B cell (primary cell): ENCODE data around the gene SH3RF3.

ENCODE experiments used
- CTCF ChIP-seq: fragments of 200-600 bp; IDR thresholded peaks from one replicate; pipeline ENCODE4 v1.8.0; 2022; ENCODE audit warnings: antibody characterized with exemption, mild to moderate bottlenecking
- EZH2 ChIP-seq: IDR thresholded peaks from 2 replicates; pipeline ENCODE4 v1.6.1; 2012; ENCODE audit warnings: borderline replicate concordance, low read depth, mild to moderate bottlenecking, moderate library complexity, low read length; ENCODE audit not compliant: insufficient read depth, poor library complexity, severe bottlenecking

DNA sequence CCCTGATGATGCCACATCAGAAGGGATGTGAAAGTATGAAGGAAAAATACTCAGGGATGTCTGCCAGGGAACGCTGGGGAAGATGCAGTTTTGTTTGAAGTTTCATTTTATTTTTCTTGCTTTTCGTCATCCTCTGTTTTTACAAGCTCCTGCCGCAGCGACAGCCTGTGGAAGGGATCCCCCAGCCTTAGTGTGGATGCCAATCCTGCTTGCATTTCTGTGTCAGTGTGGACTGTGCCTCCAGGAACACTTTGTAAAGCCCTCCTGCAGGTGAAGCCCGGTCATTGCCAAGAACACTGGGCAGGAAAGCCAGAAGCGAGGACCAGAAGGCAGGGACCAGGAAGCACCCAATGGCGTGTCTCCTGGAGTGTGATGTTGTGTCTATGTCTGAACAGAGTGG, 250.5 kb downstream of the SH3RF3 start:
- TF ChIP-seq CTCF (no peak), EZH2 (no peak)
